ENCODE data around the gene MARCHF9. TPM values are rescaled to one million over a fixed set of nuclear protein-coding genes. Genes with fewer than 3 reads are reported as not detected.

MARCHF9 gene
- polyA plus RNA-seq, 3 donors from 2014 or later, result 1.7 to 4.4 (median 3.7) TPM

DNA sequence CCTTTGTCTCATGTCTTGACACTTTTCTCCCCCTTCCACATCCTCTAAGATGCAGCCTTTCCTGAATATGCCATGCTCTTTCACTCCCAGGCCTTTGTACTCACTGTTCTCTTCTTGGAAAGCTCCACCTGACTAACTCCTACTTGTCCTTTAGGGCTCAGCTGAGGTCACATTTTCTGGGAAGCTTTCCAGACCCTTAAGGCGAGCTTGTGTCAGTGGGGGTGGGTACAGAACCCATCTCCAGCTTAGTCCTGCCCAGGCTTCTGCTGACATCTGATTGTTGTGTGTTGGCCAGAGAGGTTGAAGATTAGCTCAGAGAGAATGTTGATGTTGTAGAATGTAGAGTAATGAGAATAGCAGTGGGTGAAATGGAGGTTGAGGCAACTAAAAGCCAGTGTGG is 24.8 kb downstream of the MARCHF9 start:
- Mint-ChIP-seq H3K36me3 (peaks cover 0 to 16% (median 2%) of the 10 kb centered on the region in 3 donors), H3K27ac (no peak overlapping the region), H3K4me3 (no peak overlapping the region), H3K27me3 (ENCODE audit: low read depth in 3 of 3) (peaks cover 9 to 21% (median 12%) of the 10 kb centered on the region in 3 donors), H3K9me3 (no peaks in the 10 kb centered on the region), H3K4me1 (peaks cover 27 to 33% of the 10 kb centered on the region in 2 donors)
- DNase-seq, result no peak

DNA sequence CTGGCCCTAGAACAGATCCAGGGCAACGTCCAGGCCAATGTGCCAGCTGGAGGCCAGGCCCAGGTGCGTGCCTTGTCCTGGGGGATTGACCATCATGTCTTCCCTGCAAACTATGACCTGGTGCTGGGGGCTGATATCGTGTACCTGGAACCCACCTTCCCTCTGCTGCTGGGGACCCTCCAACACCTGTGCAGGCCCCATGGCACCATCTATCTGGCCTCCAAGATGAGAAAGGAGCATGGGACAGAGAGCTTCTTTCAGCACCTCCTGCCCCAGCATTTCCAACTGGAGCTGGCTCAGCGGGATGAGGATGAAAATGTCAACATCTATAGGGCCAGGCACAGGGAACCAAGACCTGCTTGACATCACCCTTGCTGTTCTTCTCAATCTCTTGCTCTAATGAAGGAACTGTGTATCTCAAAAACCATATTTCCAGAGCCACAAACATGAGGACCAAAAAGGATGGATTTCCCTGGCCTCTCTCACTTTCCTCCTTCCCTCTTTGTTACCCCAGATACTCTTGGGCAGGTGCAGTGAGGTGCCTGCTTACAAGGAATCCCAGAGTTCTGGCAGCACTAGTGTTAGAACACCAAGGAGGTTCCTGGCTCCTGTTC is 25.5 kb downstream of the MARCHF9 start:
- no peak for DNase-seq
- Mint-ChIP-seq H3K27me3 (ENCODE audit: low read depth in 3 of 3) (peaks cover 9 to 21% (median 12%) of the 10 kb centered on the region in 3 donors), H3K27ac (peak overlapping the region in 3 of 6 donors; percentile 22 to 99 (median 67)), H3K36me3 (peaks cover 0 to 16% (median 2%) of the 10 kb centered on the region in 3 donors), H3K9me3 (no peaks in the 10 kb centered on the region), H3K4me1 (peaks cover 27 to 33% of the 10 kb centered on the region in 2 donors), H3K4me3 (no peak overlapping the region)

DNA sequence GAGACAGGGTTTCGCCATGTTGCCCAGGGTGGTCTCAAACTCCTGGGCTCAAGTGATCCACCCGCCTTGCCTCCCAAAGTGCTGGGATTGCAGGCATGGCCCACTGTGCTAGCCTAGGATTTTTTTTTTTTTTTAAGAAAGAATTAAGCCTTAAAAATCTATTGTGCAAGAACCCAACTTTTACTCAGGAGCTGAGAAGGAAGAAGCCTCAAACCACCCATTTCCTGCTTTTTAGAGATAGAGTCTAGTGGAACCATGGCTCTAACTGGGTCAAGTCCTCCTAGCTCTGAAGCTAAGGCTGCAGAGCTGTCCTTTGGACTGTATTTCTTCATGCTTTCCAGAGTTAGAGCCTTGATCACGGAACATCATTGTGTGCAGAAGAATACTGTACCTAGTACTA is 26.3 kb downstream of the MARCHF9 start:
- H3K4me3 Mint-ChIP-seq, result peak overlapping the region in 2 of 5 donors; percentile 41 to 44
- peaks cover under 1 to 12% (median 3%) of the 10 kb centered on the region in 3 donors for H3K36me3 Mint-ChIP-seq
- H3K27ac Mint-ChIP-seq, result peak overlapping the region in 5 of 6 donors; percentile 17 to 99 (median 98)
- no peak for DNase-seq
- peaks cover 27 to 33% of the 10 kb centered on the region in 2 donors for H3K4me1 Mint-ChIP-seq
- H3K27me3 Mint-ChIP-seq (ENCODE audit: low read depth in 3 of 3), result peaks cover 9 to 21% (median 10%) of the 10 kb centered on the region in 3 donors
- H3K9me3 Mint-ChIP-seq, result no peaks in the 10 kb centered on the region

DNA sequence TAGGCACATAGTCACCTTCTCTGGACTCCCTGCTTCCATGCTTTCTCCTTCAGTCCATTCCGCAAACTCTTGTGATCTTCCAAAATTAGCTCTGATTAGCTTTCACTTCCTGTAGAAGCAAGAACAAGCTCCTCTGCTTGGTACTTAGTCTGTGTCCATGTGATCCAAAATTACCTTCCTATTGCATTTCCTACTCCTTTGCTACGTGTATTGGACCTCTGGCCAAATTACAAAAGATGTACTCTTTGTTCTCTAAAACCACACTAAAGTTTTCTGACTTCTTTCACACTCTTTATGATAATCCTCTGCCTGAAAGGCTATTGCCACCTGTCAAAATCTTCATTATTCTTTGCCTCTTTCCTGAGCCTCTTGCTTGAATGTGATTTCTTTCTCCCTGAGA is 26.9 kb downstream of the MARCHF9 start:
- DNase-seq, result no peak
- peak overlapping the region; percentile 26 to 99 (median 98) for H3K27ac Mint-ChIP-seq
- peaks cover 9 to 21% (median 10%) of the 10 kb centered on the region in 3 donors for H3K27me3 Mint-ChIP-seq (ENCODE audit: low read depth in 3 of 3)
- H3K4me1 Mint-ChIP-seq, result peaks cover 27 to 33% of the 10 kb centered on the region in 2 donors
- H3K9me3 Mint-ChIP-seq, result no peaks in the 10 kb centered on the region
- H3K36me3 Mint-ChIP-seq, result peaks cover 4 to 11% (median 7%) of the 10 kb centered on the region in 3 donors
- peak overlapping the region in 3 of 5 donors; percentile 37 to 44 (median 41) for H3K4me3 Mint-ChIP-seq

DNA sequence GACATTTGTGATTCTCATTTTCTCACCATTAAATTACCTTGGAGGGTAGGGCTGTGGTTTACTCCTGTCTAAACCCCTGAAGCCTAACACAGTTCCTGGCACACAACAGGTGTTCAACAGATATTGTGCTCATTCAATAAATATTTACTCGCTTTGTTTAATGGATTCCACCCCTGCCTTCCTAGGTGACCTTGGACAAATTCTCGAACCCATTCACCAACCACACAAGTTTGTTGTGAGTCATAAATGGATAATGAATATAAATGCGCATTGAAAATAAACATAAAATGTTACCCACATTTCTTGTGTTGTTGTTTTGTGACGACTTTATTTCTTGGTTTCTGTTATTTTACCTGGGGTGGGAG is 27.3 kb downstream of the MARCHF9 start:
- peaks cover 27 to 33% of the 10 kb centered on the region in 2 donors for H3K4me1 Mint-ChIP-seq
- no peaks in the 10 kb centered on the region for H3K9me3 Mint-ChIP-seq
- H3K4me3 Mint-ChIP-seq, result peak overlapping the region; percentile 98 to 100 (median 99)
- peaks cover 4 to 11% (median 7%) of the 10 kb centered on the region in 3 donors for H3K36me3 Mint-ChIP-seq
- peak overlapping the region; percentile 97 to 99 (median 98) for H3K27ac Mint-ChIP-seq
- DNase-seq, result no peak
- H3K27me3 Mint-ChIP-seq (ENCODE audit: low read depth in 3 of 3), result peaks cover 9 to 20% (median 10%) of the 10 kb centered on the region in 3 donors

DNA sequence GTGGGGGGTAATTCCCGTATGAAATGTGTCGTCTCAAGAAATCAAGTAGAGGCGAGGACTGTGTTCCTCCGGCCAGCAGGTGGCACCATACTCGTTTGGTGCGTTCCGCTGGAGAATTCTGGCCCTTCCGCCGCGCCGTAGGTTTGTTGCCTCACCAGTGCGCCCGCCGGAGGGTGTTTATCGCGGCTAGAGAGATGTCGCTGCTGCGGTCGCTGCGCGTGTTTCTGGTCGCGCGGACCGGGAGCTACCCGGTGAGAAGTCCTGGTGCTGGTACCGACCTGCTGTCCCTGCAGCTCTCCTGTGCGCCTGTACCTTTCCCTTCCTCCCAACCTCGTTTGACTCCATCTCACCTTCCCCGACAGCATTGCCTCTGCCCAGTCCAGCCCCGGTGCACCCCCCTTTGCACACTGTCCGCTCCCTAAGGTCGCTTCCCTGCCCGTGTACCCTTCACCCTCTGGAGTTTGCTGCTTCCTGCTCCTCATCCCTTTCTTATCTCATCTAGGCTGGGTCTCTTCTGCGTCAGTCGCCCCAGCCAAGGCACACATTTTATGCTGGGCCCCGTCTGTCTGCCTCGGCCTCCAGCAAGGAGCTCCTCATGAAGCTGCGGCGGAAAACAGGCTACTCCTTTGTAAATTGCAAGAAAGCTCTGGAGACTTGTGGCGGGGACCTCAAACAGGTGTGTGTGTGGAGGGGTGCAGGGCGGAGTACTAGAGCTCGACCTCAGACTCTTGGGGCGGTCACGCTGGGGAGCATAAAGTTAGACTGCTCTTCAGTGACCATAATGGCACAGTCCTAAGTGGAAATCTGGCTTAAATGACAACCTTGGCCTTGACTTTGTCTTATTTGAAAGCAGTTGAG is 27.9 kb downstream of the MARCHF9 start, which contains the start of gene TSFM:
TSFM (plus strand) TSS at position 180 of the 858 bp plus-strand sequence; CDS start at position 195, 15 bp downstream.
- H3K27ac Mint-ChIP-seq, result peak within 1 kb of the TSS; percentile 97 to 99 (median 98)
- DNase-seq, result peak; percentile 94 to 95 (median 94)
- H3K4me3 Mint-ChIP-seq, result peak within 1 kb of the TSS; percentile 98 to 100 (median 99)
- peaks cover 4 to 13% (median 6%) of the 10 kb centered on the region in 3 donors for H3K36me3 Mint-ChIP-seq
- peaks cover 27 to 33% of the 10 kb centered on the region in 2 donors for H3K4me1 Mint-ChIP-seq
- H3K27me3 Mint-ChIP-seq (ENCODE audit: low read depth in 3 of 3), result peaks cover 9 to 19% (median 10%) of the 10 kb centered on the region in 3 donors
- H3K9me3 Mint-ChIP-seq, result no peaks in the 10 kb centered on the region

DNA sequence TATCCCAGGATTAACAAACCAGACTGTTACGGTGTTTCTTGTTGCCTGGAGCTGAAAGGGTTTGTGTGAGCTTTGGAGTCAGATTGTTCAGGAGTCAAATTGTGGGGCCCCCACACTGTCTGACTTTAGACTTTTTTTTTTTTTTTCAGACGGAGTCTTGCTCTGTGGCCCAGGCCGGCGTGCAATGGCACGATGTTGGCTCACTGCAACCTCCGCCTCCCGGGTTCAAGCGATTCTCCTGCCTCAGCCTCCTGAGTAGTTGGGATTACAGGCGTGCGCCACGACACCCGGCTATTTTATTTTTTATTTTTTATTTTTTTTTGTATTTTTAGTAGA is 28.5 kb downstream of the MARCHF9 start:
- Mint-ChIP-seq H3K4me1 (peaks cover 27 to 33% of the 10 kb centered on the region in 2 donors), H3K27ac (peak overlapping the region; percentile 97 to 99 (median 98)), H3K4me3 (peak overlapping the region; percentile 98 to 100 (median 99)), H3K27me3 (ENCODE audit: low read depth in 3 of 3) (peaks cover 9 to 18% (median 10%) of the 10 kb centered on the region in 3 donors), H3K36me3 (peaks cover 2 to 15% (median 4%) of the 10 kb centered on the region in 3 donors), H3K9me3 (no peaks in the 10 kb centered on the region)
- no peak for DNase-seq

DNA sequence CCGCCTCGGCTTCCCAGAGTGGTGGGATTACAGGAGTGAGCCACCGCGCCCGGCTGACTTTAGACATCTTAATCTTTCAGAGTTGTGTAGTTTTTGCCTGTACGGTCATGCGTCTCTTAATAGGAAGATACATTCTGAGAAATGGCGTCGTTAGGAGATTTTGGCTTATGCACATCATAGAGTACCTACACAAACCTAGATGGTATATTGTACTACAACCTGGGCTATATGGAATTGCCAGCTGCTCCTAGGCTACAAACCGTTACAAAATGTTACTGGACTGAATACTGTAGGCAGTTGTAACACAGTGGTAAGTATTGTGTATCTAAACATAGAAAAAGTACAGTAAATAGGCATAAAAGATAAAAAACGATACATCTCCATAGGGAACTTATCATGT is 29.0 kb downstream of the MARCHF9 start:
- Mint-ChIP-seq H3K36me3 (peaks cover 0 to 16% (median 4%) of the 10 kb centered on the region in 3 donors), H3K27me3 (ENCODE audit: low read depth in 3 of 3) (peaks cover 9 to 16% (median 10%) of the 10 kb centered on the region in 3 donors), H3K4me1 (peaks cover 27 to 33% of the 10 kb centered on the region in 2 donors), H3K27ac (peak overlapping the region; percentile 43 to 84 (median 62)), H3K4me3 (peak overlapping the region; percentile 76 to 81 (median 80)), H3K9me3 (no peaks in the 10 kb centered on the region)
- no peak for DNase-seq

DNA sequence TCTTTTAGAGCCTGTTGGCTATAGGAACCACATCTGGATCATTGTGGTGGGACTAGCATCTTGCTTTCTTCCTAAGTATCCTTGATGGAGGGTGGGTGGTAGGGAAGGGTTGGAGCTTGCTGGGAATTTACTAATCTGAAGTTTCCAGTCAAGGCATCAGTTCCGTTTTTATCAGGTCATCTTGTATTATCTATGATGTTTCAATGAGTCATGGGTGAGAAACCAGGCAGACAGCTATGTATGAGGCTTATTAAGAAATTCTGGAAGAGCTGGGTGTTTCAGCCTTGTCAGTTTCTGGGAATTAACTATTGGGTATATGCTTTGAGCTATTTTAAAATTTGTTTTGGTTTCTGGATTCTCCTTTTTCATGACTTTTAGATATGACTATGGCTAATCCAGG is 39.0 kb downstream of the MARCHF9 start:
- DNase-seq, result no peak
- Mint-ChIP-seq H3K4me1 (no peaks in the 10 kb centered on the region), H3K27ac (no peak overlapping the region), H3K4me3 (no peak overlapping the region), H3K9me3 (no peaks in the 10 kb centered on the region), H3K27me3 (ENCODE audit: low read depth in 3 of 3) (peaks cover 0 to 4% (median 2%) of the 10 kb centered on the region in 3 donors), H3K36me3 (peaks cover 24 to 44% (median 25%) of the 10 kb centered on the region in 3 donors)

DNA sequence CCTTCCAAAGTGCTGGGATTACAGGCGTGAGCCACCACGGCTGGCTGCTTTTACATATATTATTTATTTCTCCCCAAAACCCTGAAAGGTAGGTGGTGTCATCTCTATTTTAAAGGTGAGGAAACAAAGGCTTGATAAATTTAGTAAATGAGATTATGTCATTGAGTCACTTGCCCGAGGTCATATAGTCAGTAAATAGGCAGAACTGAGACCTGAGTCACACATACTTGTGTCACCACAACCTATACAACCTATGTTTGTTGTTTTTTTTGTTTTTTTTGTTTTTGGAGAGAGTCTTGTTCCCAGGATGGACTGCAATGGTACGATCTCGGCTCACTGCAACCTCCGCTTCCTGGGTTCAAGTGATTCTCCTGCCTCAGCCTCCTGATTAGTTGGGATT is 40.5 kb downstream of the MARCHF9 start:
- Mint-ChIP-seq H3K4me3 (no peak overlapping the region), H3K27me3 (ENCODE audit: low read depth in 3 of 3) (peaks cover 0 to 4% (median 2%) of the 10 kb centered on the region in 3 donors), H3K4me1 (no peaks in the 10 kb centered on the region), H3K36me3 (peaks cover 24 to 50% (median 31%) of the 10 kb centered on the region in 3 donors), H3K9me3 (no peaks in the 10 kb centered on the region), H3K27ac (no peak overlapping the region)
- no peak for DNase-seq

DNA sequence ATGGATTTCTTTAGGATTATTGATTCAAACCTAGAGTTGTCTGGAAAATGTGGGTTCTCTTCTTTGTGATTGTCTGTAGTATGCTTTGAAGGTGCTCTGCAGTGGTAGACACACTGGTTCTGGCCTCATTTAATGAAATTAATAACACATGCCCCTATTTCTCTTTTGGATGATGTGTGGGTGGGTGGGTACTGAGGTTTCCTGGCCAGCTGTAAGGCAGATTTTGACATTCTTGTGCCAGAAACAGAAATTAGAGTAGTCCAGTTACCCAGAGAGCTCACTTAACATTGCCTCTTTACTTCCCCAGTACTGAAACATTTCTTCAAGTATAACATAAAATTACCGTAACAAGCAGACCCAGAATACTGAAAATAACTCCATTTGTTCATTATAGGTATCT is 42.1 kb downstream of the MARCHF9 start:
- no peak for DNase-seq

DNA sequence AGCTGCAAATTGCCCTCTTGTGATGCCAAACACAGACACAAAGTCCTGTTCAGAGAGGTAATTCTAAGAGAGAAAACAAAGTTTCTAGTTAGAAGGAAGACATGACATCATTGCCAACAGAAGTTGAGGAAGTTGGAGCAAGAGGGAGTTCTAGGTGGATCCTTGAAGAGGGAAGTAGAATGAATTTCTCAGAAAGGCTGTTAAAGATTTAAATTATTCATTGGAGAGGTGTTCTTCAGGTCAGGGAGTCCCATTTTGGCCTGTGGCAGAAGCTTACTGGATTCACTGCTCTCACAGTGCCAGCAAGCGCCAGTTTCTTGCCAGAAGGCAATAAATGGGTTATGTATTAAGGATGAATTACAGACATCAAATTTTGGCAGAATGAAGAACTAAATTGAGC is 43.0 kb downstream of the MARCHF9 start:
- Mint-ChIP-seq H3K36me3 (peaks cover 27 to 55% (median 31%) of the 10 kb centered on the region in 3 donors), H3K27ac (peak overlapping the region in 2 of 6 donors; percentile 16 to 38)
- no peak for DNase-seq

More for the DNA sequence above, 42.1 kb downstream of the MARCHF9 start:
- Mint-ChIP-seq H3K27ac (no peak overlapping the region), H3K27me3 (ENCODE audit: low read depth in 3 of 3) (peaks cover 0 to 4% (median 2%) of the 10 kb centered on the region in 3 donors), H3K4me3 (no peak overlapping the region), H3K9me3 (no peaks in the 10 kb centered on the region), H3K4me1 (no peaks in the 10 kb centered on the region), H3K36me3 (peaks cover 24 to 51% (median 28%) of the 10 kb centered on the region in 3 donors)

DNA sequence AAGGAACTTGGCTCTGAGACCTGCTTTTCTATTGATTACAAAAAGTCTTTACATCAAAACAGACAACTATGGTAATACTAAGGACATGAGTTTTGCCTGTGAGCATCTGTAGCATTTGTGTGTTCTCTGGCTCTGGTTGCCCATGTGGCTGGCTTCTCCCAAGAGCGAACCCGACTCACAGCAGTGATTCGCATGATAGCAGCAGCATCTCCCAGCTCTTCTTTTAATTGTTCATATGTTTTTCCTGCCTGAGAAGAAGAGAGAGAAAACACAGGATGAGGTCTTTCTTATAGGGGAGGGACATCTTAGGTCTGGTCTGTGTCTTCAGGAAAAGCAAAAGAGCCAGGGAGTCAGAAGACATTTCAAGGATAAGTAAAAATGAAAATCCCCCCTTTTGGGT is 46.1 kb downstream of the MARCHF9 start:
- Mint-ChIP-seq H3K4me1 (no peaks in the 10 kb centered on the region), H3K27ac (peak overlapping the region in 2 of 6 donors; percentile 3 to 12), H3K27me3 (ENCODE audit: low read depth in 3 of 3) (peaks cover 0 to 1% (median 0%) of the 10 kb centered on the region in 3 donors), H3K9me3 (no peaks in the 10 kb centered on the region), H3K36me3 (peaks cover 16 to 43% (median 27%) of the 10 kb centered on the region in 3 donors), H3K4me3 (no peak overlapping the region)
- DNase-seq, result no peak

More for the DNA sequence above, 43.0 kb downstream of the MARCHF9 start:
- peaks cover 0 to 4% (median under 1%) of the 10 kb centered on the region in 3 donors for H3K27me3 Mint-ChIP-seq (ENCODE audit: low read depth in 3 of 3)
- no peaks in the 10 kb centered on the region for H3K4me1 Mint-ChIP-seq
- H3K4me3 Mint-ChIP-seq, result no peak overlapping the region
- no peaks in the 10 kb centered on the region for H3K9me3 Mint-ChIP-seq
